Ishikawa (cell line): ENCODE data around the gene PPP1R12C.

Experiments used
- CEBPB ChIP-seq: IDR thresholded peaks from 2 replicates; pipeline ENCODE4 v1.6.1; 2012
- MAX ChIP-seq: IDR thresholded peaks from 2 replicates; pipeline ENCODE4 v1.6.1; 2012

GRCh38 chr19:55141696-55142095 is 24.3 kb upstream of the PPP1R12C start:
- TF ChIP-seq MAX (no peak), CEBPB (no peak)
